Hair follicular keratinocyte (primary cell): ENCODE results near the gene ARHGAP22. TPM values are rescaled to one million over a fixed set of nuclear protein-coding genes. Genes with fewer than 3 reads are reported as not detected.

Source experiments
- total RNA-seq: library from RNA; depleted of rRNA; stranded (reverse); fragments of >200 nt; gene quantifications from 2 replicates; pipeline ENCODE4 v1.2.3, GENCODE V29; 2015

ARHGAP22 gene, protein sequence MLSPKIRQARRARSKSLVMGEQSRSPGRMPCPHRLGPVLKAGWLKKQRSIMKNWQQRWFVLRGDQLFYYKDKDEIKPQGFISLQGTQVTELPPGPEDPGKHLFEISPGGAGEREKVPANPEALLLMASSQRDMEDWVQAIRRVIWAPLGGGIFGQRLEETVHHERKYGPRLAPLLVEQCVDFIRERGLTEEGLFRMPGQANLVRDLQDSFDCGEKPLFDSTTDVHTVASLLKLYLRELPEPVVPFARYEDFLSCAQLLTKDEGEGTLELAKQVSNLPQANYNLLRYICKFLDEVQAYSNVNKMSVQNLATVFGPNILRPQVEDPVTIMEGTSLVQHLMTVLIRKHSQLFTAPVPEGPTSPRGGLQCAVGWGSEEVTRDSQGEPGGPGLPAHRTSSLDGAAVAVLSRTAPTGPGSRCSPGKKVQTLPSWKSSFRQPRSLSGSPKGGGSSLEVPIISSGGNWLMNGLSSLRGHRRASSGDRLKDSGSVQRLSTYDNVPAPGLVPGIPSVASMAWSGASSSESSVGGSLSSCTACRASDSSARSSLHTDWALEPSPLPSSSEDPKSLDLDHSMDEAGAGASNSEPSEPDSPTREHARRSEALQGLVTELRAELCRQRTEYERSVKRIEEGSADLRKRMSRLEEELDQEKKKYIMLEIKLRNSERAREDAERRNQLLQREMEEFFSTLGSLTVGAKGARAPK
- 9.0 and 13.7 TPM in 2 replicates for total RNA-seq

DNA sequence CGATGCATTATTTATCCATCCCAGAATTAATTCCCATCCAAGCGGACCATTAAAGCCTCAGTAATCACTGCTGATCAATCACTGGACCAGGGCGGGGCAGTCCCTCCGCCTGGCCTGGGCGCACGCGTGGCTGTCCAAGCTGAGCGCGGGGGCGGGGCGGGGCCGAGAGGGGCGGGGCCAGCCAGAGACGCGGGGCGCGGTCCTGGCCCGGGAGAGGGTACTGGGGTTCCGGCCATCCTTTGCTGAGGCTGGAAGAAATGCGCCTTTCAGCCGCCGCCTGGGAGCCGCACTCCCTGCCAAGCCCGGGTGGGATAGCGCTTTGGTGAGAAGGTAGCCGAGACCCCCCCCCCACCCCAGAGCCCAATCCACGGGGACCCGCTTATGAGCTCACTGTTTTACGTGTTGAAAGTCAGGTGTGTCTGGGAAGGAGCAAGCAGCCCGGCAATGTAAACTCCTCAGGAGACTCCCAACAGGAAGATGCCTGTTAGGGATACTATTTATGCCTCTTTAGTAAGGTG lies at the start of gene ARHGAP22:
ARHGAP22 (minus strand) TSS at position 83 of the 518 bp plus-strand sequence. CDS start 277 bp downstream, outside the sequence.

Other genes with a start within 250 kb of the ARHGAP22 start
- 0.08 TPM in 1 of 2 replicates, not detected in the other for gene WDFY4, start 79.8 kb upstream of the ARHGAP22 start, total RNA-seq